ENCODE measurements around the gene MET.

DNA sequence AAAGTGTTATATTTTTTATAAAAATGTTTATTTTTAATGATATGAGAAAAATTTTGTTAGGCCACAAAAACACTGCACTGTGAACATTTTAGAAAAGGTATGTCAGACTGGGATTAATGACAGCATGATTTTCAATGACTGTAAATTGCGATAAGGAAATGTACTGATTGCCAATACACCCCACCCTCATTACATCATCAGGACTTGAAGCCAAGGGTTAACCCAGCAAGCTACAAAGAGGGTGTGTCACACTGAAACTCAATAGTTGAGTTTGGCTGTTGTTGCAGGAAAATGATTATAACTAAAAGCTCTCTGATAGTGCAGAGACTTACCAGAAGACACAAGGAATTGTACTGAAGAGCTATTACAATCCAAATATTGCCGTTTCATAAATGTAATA, 125.6 kb downstream of the MET start:
- TF ChIP-seq HNF4G (IDR thresholded peaks at IDR 0.05; ENCODE audit: borderline replicate concordance, low read depth, low read length) (no peak), HNF4G (CRISPR knock-in tag; IDR thresholded peaks at IDR 0.05; ENCODE audit: borderline replicate concordance, low read depth) (no peak), SP1 (IDR thresholded peaks at IDR 0.05) (no peak), SP1 (CRISPR knock-in tag; IDR thresholded peaks at IDR 0.05) (no peak)
- TF ChIP-seq, protein P1, sequence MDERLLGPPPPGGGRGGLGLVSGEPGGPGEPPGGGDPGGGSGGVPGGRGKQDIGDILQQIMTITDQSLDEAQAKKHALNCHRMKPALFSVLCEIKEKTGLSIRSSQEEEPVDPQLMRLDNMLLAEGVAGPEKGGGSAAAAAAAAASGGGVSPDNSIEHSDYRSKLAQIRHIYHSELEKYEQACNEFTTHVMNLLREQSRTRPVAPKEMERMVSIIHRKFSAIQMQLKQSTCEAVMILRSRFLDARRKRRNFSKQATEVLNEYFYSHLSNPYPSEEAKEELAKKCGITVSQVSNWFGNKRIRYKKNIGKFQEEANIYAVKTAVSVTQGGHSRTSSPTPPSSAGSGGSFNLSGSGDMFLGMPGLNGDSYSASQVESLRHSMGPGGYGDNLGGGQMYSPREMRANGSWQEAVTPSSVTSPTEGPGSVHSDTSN (CRISPR knock-in tag; IDR thresholded peaks at IDR 0.05) = no peak
- TF ChIP-seq, protein P2, sequence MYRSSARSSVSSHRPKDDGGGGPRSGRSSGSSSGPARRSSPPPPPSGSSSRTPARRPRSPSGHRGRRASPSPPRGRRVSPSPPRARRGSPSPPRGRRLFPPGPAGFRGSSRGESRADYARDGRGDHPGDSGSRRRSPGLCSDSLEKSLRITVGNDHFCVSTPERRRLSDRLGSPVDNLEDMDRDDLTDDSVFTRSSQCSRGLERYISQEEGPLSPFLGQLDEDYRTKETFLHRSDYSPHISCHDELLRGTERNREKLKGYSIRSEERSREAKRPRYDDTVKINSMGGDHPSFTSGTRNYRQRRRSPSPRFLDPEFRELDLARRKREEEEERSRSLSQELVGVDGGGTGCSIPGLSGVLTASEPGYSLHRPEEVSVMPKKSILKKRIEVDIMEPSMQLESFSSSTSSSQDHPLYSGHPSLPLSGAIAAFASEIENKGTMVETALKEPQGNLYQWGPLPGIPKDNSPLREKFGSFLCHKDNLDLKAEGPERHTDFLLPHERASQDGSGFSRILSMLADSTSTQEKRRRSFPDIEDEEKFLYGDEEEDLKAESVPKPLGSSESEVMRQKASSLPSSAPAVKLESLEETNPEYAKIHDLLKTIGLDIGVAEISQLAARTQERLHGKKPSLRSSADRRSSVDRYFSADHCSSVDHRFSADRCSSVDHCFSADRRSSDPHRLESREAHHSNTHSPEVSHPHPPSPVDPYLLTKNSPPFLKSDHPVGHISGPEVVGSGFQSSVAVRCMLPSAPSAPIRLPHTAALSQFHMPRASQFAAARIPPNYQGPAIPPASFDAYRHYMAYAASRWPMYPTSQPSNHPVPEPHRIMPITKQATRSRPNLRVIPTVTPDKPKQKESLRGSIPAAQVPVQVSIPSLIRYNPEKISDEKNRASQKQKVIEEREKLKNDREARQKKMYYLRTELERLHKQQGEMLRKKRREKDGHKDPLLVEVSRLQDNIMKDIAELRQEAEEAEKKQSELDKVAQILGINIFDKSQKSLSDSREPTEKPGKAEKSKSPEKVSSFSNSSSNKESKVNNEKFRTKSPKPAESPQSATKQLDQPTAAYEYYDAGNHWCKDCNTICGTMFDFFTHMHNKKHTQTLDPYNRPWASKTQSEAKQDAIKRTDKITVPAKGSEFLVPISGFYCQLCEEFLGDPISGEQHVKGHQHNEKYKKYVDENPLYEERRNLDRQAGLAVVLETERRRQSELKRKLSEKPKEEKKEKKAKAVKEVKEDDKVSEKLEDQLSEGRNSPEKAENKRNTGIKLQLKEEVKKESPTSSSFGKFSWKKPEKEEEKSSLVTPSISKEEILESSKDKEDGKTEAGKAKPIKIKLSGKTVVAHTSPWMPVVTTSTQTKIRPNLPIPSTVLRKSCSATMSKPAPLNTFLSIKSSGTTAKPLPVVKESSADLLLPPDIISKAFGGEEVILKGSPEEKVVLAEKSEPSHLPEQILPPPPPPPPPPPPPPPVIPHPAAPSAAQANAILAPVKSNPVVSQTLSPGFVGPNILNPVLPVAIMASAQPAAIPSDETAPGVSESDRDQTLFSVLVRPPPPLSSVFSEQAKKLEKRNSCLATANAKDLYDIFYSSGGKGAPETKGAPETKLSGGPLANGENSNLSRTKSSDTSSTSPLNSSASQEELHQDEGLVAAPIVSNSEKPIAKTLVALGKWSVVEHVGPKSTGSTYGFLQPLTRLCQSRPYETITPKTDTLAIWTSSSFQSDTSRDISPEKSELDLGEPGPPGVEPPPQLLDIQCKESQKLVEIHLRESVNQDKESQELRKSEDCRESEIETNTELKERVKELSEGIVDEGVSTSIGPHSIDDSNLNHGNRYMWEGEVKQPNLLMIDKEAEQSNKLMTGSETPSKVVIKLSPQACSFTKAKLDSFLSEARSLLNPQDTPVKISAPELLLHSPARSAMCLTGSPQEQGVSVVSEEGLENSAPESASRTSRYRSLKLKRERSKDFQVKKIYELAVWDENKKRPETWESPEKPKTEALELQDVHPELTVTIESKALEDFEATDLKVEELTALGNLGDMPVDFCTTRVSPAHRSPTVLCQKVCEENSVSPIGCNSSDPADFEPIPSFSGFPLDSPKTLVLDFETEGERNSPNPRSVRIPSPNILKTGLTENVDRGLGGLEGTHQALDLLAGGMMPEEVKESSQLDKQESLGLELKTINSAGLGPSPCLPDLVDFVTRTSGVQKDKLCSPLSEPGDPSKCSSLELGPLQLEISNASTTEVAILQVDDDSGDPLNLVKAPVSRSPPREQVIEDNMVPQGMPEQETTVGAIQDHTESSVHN (CRISPR knock-in tag; IDR thresholded peaks at IDR 0.05) = no peak

Data from HepG2 (cell line).